Measurements from ENCODE around the gene DYRK4.

Gene DYRK4

GRCh38 chr12:4564818-4565217 is 2.8 kb downstream of the DYRK4 start:
- no peak for DNase-seq (ENCODE audit: low spot score)

DNA sequence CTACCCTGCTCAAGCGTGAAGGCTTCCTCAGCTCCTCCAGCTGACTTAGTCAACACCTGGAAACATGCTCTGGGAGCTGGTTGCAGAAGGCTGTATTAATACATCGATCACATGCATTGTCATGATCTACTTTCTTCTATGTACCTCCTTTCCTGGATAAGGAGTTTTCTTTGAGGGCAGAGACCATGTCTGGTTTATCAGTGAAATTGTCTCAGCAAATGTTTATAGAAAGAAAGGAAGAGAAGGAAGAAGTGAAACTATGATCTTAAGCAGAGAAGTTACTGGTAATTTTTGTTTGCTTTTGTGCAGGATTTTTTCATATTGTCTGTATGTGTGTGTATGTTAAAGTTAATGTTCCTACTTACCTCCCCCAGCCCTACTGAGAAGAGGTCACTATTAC is 4.5 kb downstream of the DYRK4 start:
- no peak for DNase-seq (ENCODE audit: low spot score)

GRCh38 chr12:4567073-4567881 is 5.3 kb downstream of the DYRK4 start:
- DNase-seq (ENCODE audit: low spot score) = no peak

GRCh38 chr12:4569261-4569660 is 7.3 kb downstream of the DYRK4 start:
- DNase-seq (ENCODE audit: low spot score) = no peak

DNA sequence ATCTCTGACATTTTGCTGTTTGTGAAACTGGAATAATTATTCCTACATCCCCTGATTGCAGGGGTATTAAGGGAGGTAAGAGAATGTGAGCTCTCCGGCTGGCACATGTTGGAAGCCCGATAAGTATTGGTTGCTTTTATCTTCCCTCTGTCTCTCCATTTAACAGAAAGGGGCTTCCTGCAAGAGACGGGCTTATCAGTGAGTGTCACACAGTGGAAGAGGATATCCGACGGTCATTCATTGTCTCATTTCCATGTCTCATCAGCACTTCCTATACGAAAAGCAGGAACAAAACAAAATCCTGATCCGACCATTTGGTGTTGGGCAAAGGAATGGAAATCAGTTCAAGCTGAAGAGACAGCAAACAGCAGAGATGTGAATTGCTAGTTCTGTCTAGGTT is 10.7 kb downstream of the DYRK4 start:
- no peak for DNase-seq (ENCODE audit: low spot score)

- DNase-seq (ENCODE audit: low spot score) = peak; percentile 4
Observed at GRCh38 chr12:4579305-4580102, 17.5 kb downstream of the DYRK4 start.

DNA sequence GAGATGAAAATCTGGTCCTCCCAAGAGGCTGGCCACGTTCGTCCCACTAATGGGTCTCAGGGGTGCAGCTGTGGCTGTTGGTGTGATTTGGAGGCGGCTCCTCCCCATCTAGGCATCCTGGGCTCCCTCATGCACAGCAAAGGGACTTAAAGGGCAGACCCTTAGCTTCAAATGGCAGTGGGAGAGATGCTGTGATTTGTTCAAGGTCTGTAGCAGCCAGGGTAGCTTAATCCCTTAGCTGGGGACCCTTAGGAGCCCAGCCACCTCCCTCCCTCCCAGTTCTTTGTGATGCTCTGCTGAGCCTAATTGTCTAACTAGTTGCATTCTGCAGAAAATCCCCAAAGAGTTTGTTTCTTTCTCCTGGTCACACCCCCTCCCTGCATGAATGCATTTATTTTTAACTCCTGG is 18.3 kb downstream of the DYRK4 start:
- DNase-seq (ENCODE audit: low spot score) = no peak

DNA sequence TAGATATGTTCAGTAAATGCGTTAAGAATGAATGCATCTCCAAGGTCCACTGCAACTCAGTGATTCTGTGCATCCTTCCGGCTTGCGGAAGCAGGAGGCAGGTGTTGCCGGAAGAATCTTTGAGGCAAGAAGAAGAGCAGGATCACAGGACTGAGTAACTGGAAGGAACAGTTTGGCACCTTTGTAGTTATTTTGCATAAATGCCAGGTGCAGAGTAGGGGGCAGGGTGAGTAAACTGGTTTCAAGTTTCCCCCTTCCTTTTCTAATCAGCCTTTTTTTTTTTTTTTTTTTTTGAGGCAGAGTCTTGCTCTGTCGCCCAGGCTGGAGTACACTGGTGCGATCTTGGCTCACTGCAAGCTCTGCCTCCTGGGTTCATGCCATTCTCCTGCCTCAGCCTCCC is 22.3 kb downstream of the DYRK4 start:
- no peak for DNase-seq (ENCODE audit: low spot score)

DNA sequence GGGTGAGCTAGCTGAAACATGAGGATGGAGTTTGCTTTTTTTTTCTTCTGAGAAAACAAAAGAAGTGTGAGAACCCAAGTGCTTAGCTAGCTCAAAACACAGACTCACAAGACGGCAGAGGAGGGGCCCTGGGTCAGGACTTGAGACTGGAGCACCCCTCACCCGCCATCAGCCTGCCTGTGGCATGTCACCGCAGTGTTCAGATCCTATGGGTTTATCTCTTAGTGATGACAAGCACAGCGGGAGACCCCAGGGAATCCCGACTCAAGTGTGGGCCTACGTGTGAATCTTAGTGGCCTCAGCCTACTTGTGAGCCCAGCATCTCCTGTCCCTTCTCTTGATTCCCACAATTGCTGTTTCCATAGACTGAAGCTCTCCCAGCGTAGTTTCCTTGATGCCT is 22.9 kb downstream of the DYRK4 start:
- no peak for DNase-seq (ENCODE audit: low spot score)

GRCh38 chr12:4586500-4586899 is 24.5 kb downstream of the DYRK4 start:
- no peak for DNase-seq (ENCODE audit: low spot score)

GRCh38 chr12:4587108-4587507 is 25.1 kb downstream of the DYRK4 start:
- DNase-seq (ENCODE audit: low spot score) = no peak

DNA sequence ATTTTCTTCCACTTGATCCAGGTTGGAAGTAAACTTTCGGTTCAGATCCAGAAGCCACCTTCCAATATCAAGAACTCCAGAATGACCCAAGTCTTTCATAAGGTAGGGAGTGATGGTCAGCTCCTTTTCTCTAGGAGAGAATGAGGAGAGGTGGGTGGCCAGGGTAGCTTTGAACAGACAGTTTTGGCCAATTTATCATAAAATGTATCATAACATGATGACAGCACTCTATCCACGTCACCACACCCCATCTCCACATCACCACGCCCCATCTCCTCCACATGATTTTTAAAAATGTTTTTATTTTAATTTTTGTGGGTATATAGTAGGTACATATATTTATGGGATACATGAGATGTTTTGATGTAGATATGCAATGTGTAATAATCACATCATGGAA is 26.9 kb downstream of the DYRK4 start:
- no peak for DNase-seq (ENCODE audit: low spot score)

DNA sequence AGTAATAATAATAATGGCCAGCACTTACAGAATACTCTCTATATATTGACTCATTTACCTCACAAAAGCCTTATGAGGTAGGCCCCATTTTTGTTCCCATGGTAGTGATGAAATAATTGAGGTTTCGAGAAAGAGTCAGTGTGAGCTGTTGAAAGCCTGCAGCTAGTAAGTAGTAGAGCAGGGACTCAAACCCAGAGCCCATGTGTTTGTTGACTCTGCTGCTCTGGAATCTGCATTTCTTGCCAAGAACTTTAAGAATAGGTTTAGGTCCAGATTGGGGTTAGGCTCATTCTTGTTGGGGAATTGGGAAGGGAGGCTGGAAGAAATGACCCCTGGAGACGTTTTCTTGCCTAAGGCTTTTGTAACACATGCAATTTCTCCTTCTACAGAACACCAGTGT is 27.9 kb downstream of the DYRK4 start:
- no peak for DNase-seq (ENCODE audit: low spot score)

DNA sequence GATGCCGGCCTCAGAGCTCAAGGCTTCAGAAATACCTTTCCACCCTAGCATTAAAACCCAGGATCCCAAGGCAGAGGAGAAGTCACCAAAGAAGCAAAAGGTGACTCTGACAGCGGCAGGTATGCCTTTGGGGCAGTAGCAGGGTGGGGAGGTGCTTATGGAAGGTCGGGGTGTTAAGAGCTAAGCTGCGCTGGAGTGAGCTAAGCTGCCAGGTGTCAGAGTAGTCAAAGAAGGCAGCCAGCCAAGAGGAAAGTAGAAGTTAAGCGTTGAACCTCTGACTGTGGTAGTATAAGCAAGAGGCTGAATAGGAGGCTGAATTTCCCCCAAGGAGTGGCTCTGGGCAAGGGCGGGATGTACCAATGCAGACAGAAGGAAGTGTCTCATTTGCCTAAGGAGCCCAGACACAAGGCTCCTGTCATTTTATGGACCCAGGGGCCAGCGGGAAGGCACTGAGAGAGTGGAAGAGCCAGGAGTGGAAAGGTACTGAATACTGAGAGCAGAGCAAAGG is 29.2 kb downstream of the DYRK4 start:
- DNase-seq (ENCODE audit: low spot score) = no peak

- DNase-seq (ENCODE audit: low spot score) = no peak
Observed at GRCh38 chr12:4595881-4596280, 33.9 kb downstream of the DYRK4 start.

DNA sequence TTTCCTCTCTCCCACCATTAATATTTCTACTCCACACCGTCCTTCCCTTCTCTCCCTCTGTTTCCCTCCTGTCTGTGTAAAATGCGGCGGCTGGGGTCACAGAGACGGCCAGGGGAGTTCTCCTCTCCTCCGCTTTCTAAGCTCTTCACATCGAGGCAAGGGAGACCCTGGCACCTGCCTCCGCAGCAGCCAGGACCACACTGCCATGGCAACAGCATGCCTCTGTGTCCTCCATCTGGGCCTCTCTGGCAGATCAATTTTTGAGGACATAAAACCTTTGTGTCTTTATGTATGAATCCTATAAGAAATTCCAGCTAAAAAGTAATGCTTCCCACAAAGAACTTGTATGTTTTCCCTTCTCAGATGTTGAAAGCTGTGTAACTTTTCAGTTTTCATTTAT is 41.4 kb downstream of the DYRK4 start:
- DNase-seq (ENCODE audit: low spot score) = no peak

DNA sequence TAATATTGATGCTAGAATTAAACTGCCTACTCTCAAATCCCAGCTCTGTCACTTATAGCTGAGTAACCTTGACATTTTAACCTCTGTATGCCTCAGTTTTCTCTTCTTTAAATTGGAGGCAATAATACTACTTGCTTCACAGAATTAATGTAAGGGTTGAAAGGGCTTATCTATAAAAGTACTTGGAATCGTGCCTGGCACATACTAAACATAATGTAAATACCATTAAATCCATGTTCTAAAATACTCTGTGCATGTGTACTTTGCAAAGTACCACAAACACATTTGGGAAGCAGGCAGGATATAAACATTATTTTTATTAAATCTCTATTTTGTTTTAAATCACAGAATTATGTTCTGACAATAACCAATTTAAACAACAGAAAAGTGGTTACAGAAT is 41.9 kb downstream of the DYRK4 start:
- no peak for DNase-seq (ENCODE audit: low spot score)

- peak; percentile 87 for DNase-seq (ENCODE audit: low spot score)
Observed at GRCh38 chr12:4604684-4605193, 42.7 kb downstream of the DYRK4 start.

- no peak for DNase-seq (ENCODE audit: low spot score)
Observed at GRCh38 chr12:4607056-4607455, 45.0 kb downstream of the DYRK4 start.

- no peak for DNase-seq (ENCODE audit: low spot score)
Observed at GRCh38 chr12:4609071-4609470, 47.1 kb downstream of the DYRK4 start.

DNA sequence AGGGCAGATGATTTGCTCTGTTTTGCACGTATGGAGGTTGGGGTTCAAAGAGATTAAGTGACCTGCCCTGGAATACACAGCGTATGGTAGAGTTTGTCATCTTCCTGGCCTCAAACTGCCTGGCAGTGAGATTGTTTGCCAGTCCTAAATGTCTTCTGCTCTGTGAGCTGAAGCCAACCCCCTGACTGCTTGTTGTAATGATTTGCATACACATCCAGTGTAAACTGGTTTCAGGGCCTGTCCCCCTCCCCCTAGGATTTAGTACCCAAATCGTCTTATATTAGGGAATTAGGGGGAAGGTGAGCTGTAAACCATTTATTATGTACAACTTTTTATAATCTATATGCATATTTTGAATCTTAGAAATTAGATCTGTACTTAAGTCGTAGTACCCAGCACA is 48.5 kb downstream of the DYRK4 start:
- no peak for DNase-seq (ENCODE audit: low spot score)

- no peak for DNase-seq (ENCODE audit: low spot score)
Observed at GRCh38 chr12:4615667-4616066, 53.7 kb downstream of the DYRK4 start.

DNA sequence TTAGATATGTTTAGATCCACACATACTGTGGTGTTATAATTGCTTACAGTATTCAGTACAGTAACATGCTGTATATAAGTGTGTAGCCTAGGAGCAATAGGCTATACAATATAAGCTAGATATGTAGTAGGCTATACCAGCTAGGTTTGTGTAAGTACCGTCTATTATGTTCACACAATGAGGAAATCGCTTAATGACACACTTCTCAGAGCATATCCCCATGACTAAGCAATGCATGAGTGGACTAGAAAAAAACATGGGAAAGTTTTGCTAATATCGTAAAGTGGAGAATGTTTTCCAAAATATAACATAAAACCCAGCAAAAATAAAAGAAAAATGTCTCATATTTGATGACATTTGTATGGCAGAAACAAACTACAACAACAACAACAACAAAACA is 59.5 kb downstream of the DYRK4 start:
- no peak for DNase-seq (ENCODE audit: low spot score)

All from CD4-positive, alpha-beta T cell treated with Interleukin-2 at 100 ng/mL for 4 hours (primary cell).